ENCODE results near the gene GBA3.

GRCh38 chr4:22859318-22859717, 166.6 kb downstream of the GBA3 start:
- TF ChIP-seq EZH2 (IDR thresholded peaks at IDR 0.05; ENCODE audit: insufficient read depth, poor library complexity, severe bottlenecking) (no peak), EZH2phosphoT487 (IDR thresholded peaks at IDR 0.05; ENCODE audit: insufficient read depth, low read depth) (no peak)

Data from GM23248 (cell line).